IPS DF 6.9 (cell line): ENCODE measurements around the gene SMIM5.

Source experiments
- DNase-seq: peaks from one replicate; pipeline ENCODE4 v3.0.0-alpha.2; 2013; ENCODE audit warnings: low read depth, low spot score
- H3K27ac ChIP-seq: one replicate; pipeline ENCODE4 v1.5.1; 2013; ENCODE audit warnings: low read length, control low read depth
- H3K27me3 ChIP-seq: 2 replicates; pipeline ENCODE4 v1.6.1; 2013; ENCODE audit warnings: mild to moderate bottlenecking, low read length; ENCODE audit not compliant: control insufficient read depth, insufficient read depth
- H3K36me3 ChIP-seq: 2 replicates; pipeline ENCODE4 v1.6.1; 2013; ENCODE audit warnings: low read length; ENCODE audit not compliant: control insufficient read depth, insufficient read depth
- H3K4me1 ChIP-seq: 2 replicates; pipeline ENCODE4 v1.6.1; 2013; ENCODE audit warnings: low read length; ENCODE audit not compliant: control insufficient read depth, insufficient read depth
- H3K4me3 ChIP-seq: 2 replicates; pipeline ENCODE4 v1.5.1; 2013; ENCODE audit warnings: mild to moderate bottlenecking, low read length
- H3K9me3 ChIP-seq: 2 replicates; pipeline ENCODE4 v1.6.1; 2013; ENCODE audit warnings: low read length, inconsistent platforms; ENCODE audit not compliant: control insufficient read depth, insufficient read depth
- WGBS: extraction: QIAGEN DNeasy Blood & Tissue Kit; methylation state at CpG from one replicate; pipeline ENCODE4 v1.1.7; 2013; ENCODE audit warnings: mixed read lengths, missing lambda C conversion rate; ENCODE audit not compliant: insufficient read length, insufficient coverage; 5-methylcytosine and 5-hydroxymethylcytosine counted together

Gene SMIM5

DNA sequence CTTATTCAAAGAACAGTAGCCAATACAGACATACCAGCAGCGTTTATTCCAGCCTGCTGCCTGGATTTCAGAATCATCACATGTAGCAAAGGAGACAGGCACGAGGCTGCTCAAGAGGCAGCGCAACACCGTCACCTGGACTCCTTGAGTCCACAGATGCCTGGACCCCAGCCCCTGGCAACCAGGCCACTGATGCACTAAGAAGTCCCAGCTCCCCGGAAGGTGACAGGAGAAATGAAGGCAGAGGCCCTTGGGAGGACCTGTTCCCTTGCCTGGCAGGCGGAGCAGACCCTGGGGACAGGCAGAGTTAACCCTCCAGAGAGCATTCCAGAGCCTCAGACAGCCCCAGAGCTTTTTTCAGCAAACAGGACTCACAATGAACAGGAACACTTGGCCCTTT lies 16.5 kb downstream of the SMIM5 start:
- no peaks in the 10 kb centered on the region for H3K9me3 ChIP-seq
- peaks cover 12% of the 10 kb centered on the region for H3K36me3 ChIP-seq
- no CpG with 5 or more reads among the region's 6 CpGs for WGBS

DNA sequence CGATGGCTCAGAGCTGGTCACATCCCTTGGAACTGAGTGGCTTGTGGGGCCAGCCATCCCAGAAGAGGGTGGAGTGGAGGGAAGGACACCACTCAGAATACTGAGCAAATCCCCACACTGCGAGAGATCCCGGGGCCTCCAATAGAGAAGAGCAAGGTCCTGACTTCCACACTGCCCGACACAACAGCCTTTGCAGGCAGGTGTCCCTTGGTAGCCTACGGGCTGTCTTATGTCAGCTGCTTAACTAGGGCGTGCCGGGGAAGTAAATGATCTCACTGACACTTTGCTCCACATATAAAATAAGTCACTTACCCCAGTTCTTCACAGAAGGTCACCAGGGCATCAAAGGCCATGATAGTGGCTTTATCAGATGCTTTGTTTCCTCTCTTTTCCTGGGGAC lies 17.6 kb downstream of the SMIM5 start:
- 0 out of 2 replicates have a peak, but pooled peaks cover 1% of the 10 kb centered on the region for H3K4me1 ChIP-seq
- no peak for DNase-seq
- WGBS = no CpG with 5 or more reads among the region's 7 CpGs
- no peak overlapping the region for H3K4me3 ChIP-seq
- H3K27ac ChIP-seq = no peak overlapping the region
- H3K27me3 ChIP-seq = no peaks in the 10 kb centered on the region
- H3K9me3 ChIP-seq = no peaks in the 10 kb centered on the region
- peaks cover 12% of the 10 kb centered on the region for H3K36me3 ChIP-seq

More for the DNA sequence above, 16.5 kb downstream of the SMIM5 start:
- no peak overlapping the region for H3K27ac ChIP-seq
- 0 out of 2 replicates have a peak, but pooled peaks cover 1% of the 10 kb centered on the region for H3K4me1 ChIP-seq
- H3K27me3 ChIP-seq = no peaks in the 10 kb centered on the region
- DNase-seq = no peak
- no peak overlapping the region for H3K4me3 ChIP-seq

DNA sequence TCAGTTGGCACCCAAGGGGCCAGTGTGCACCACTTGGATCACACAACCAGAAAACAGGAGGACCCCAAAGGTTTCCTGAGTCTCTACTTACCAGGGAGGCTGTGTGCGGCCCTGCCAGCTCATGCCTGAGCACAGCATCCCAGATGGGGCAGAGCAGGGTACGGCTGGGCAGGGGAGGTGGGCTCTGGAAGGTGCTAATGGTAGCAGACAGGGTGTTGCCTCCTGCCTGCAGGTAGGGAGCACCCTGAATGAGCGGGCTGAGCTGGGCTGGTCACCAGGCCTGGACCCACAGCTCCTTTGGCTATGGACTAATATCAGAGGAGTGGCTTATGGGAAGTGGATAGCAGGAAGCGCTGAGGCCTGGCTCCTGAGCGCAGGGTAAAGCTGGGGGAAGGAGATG lies 19.1 kb downstream of the SMIM5 start:
- Histone ChIP-seq H3K27ac (no peak overlapping the region), H3K36me3 (peaks cover 15% of the 10 kb centered on the region), H3K4me1 (no peaks in the 10 kb centered on the region), H3K4me3 (no peak overlapping the region), H3K9me3 (no peaks in the 10 kb centered on the region), H3K27me3 (no peaks in the 10 kb centered on the region)
- no CpG with 5 or more reads among the region's 5 CpGs for WGBS
- DNase-seq = no peak

DNA sequence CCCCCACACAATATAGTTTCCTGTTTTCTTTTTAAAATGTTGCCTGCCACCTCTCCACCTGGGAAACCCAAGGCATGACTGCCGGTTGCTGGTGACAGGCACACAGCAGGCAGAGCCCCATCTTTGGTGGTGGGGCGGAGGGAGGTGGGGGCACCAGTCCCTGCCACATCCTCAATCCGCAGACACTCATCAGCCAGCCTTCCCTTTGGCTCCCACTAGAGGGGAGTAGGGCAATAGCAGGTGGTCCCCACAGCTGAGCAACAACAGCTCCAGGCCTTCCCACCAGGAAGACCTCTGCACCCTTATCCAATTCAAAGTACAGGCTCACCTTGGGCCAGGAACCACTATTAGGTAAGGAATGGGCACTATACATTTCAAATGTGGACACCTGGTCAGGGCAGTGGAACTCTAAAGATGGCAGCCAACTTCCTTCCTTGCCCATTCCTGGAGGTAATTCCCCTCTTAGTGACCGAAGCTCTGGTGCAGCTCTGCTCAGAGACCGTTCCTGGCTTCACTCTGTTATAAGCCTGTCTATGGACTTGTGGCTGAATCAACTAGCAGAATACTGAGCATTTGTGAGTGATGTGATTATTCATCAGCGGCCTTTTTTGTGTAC lies 19.8 kb downstream of the SMIM5 start:
- peaks cover 14% of the 10 kb centered on the region; the same call in 1 of the 2 replicates for H3K36me3 ChIP-seq
- no peak overlapping the region for H3K27ac ChIP-seq
- WGBS = no CpG with 5 or more reads among the region's 6 CpGs
- DNase-seq = no peak
- H3K27me3 ChIP-seq = no peaks in the 10 kb centered on the region
- no peak overlapping the region for H3K4me3 ChIP-seq
- no peaks in the 10 kb centered on the region for H3K4me1 ChIP-seq
- no peaks in the 10 kb centered on the region for H3K9me3 ChIP-seq

DNA sequence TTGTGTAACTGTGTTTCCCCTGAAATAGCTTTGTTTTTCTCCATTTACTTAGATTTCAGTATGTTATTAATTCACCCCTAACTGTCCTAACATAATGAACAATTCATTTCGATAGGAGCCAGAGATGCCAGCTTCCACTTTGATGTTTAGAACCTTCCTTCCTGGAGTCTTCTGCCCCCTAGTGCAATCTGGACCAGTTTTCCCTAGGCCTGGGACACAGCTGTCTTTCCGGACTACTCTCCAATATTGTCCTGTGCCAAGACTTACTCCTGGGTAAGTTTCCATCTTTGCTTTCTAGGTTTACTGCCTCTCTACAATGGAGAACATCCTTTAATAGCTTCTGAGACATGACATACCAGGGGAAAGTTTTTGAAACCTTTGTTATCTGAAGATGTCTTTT lies 20.9 kb downstream of the SMIM5 start:
- Histone ChIP-seq H3K4me1 (no peaks in the 10 kb centered on the region), H3K9me3 (no peaks in the 10 kb centered on the region), H3K27ac (no peak overlapping the region), H3K4me3 (no peak overlapping the region), H3K27me3 (no peaks in the 10 kb centered on the region), H3K36me3 (peaks cover 17% of the 10 kb centered on the region; the same call in 1 of the 2 replicates)
- no peak for DNase-seq
- no CpG with 5 or more reads among the region's 2 CpGs for WGBS

DNA sequence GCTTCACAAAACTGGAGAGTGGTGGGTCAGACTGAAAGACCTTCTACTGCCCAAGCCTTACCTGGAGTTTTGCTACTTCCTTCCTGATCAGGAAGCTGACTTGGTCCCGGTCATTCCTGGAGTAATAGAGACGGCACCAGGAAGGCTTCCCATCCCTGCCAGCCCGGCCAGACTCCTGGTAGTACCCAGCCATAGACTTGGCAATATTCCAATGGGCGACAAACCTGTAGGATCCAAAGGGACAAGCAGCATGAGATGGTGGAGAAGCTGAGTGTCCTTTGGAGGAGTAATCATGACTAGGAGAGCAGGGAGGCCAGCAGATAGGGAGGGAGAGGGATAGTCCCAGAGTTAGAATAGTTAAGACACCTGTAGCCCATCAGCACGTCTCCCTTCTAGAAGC lies 25.0 kb downstream of the SMIM5 start:
- H3K4me3 ChIP-seq = no peak overlapping the region
- no peak for DNase-seq
- WGBS = no CpG with 5 or more reads among the region's 5 CpGs
- H3K27ac ChIP-seq = no peak overlapping the region
- H3K27me3 ChIP-seq = no peaks in the 10 kb centered on the region
- peaks cover 16% of the 10 kb centered on the region for H3K36me3 ChIP-seq
- H3K4me1 ChIP-seq = no peaks in the 10 kb centered on the region
- H3K9me3 ChIP-seq = no peaks in the 10 kb centered on the region

DNA sequence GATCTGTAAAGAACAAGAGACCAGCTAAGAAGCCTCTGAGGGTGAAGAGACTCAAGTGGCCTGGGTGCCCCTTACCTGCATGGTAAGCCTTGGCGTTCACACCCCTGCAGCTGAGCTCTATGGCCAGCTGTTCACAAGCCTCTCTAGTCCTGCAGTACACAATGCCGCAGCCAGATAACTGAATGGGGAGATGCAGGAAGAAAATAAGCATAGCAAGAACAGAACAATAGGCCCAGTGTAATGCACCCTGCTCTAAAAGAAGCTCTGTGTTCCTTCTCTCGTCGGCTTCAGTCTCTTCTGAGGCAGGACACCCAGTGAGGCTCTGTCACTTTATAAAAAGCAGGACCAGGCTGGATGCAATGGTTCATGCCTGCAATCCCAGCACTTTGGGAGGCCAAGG lies 28.3 kb downstream of the SMIM5 start:
- no CpG with 5 or more reads among the region's 4 CpGs for WGBS
- H3K36me3 ChIP-seq = peaks cover 16% of the 10 kb centered on the region
- no peaks in the 10 kb centered on the region for H3K4me1 ChIP-seq
- H3K9me3 ChIP-seq = no peaks in the 10 kb centered on the region
- no peak overlapping the region for H3K4me3 ChIP-seq
- H3K27me3 ChIP-seq = no peaks in the 10 kb centered on the region
- H3K27ac ChIP-seq = no peak overlapping the region
- no peak for DNase-seq

DNA sequence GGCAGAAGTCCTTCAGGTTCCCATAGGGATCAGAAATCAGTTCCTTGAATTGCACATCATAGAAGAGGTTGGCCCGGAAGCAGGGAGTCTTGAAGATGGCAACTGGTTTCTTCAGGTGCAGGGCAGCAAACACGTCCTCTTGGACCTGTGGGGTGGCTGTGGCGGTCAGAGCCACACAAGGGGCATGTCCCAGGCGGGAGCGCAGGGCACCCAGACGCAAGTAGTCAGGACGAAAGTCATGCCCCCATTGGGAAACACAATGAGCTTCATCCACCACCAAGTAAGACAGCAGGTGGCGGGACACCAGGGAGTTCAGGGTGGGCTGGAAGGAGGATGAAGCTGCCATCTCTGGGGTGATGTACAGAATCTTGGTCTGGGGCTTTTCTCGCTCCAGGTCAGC lies 29.3 kb downstream of the SMIM5 start:
- WGBS = no CpG with 5 or more reads among the region's 9 CpGs
- Histone ChIP-seq H3K36me3 (peaks cover 12% of the 10 kb centered on the region), H3K4me1 (no peaks in the 10 kb centered on the region), H3K27me3 (no peaks in the 10 kb centered on the region), H3K9me3 (no peaks in the 10 kb centered on the region), H3K4me3 (no peak overlapping the region), H3K27ac (no peak overlapping the region)
- DNase-seq = no peak

DNA sequence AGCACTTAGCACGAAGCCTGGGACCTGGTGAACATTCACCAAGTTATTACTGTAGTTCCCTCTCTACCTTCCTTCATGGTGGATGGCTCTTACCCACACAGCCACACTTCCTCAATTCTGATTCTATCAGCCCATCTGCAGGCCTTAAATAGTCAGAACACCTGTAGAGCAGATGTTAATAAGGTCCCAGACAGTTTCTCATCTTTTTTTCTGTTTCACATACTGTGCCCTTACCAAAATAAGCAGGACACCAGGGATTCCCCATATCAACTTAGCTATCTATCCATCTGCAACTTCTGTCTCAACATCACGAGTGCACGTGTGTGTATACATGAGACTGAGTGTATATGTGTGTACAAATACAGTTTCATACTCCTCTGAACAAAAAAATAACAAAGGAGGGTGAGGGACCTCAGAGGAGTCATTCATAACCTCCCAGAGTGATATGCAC lies 30.9 kb downstream of the SMIM5 start:
- Histone ChIP-seq H3K4me1 (no peaks in the 10 kb centered on the region), H3K9me3 (no peaks in the 10 kb centered on the region), H3K36me3 (peaks cover 9% of the 10 kb centered on the region), H3K27me3 (no peaks in the 10 kb centered on the region), H3K4me3 (no peak overlapping the region), H3K27ac (no peak overlapping the region)
- no CpG with 5 or more reads among the region's 3 CpGs for WGBS
- DNase-seq = no peak

DNA sequence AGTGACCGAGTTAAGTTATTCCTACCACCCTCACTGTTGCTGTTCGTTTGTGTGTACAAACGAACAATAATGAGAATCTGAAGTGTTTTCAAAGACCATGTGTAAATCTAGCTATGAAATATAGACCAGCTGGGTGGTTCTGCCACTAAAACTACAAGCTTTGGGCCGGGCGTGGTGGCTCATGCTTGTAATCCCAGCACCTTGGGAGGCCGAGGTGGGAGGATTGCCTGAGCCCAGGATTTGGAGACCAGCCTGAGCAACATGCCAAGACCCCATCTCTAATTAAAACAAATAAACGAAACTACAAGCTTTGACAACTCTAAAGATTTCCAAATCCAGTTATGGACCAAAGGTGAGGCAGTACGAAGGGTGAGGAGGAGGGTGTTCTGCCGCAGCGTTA lies 32.7 kb downstream of the SMIM5 start:
- Histone ChIP-seq H3K27ac (no peak overlapping the region), H3K4me1 (no peaks in the 10 kb centered on the region)

More for the DNA sequence above, 32.7 kb downstream of the SMIM5 start:
- Histone ChIP-seq H3K27me3 (no peaks in the 10 kb centered on the region), H3K36me3 (peaks cover 7% of the 10 kb centered on the region), H3K4me3 (no peak overlapping the region), H3K9me3 (no peaks in the 10 kb centered on the region)
- no peak for DNase-seq
- no CpG with 5 or more reads among the region's 10 CpGs for WGBS
